Urinary bladder (tissue), 4 donors: ENCODE measurements around the gene GRIP1. TPM values are rescaled to one million over a fixed set of nuclear protein-coding genes. Genes with fewer than 3 reads are reported as not detected.
"Not testable (repeated sequence)": the region's sequence is repeated elsewhere in the genome, so short reads cannot be mapped to it uniquely, and the experiment has no call there.

Experiments used
- DNase-seq: peaks from one replicate; pipeline ENCODE4 v3.0.0-alpha.2; 2015; ENCODE audit errors: extremely low spot score
- H3K27ac ChIP-seq: one replicate; pipeline ENCODE4 v1.5.1; 2013; ENCODE audit warnings: low read depth, mild to moderate bottlenecking, moderate library complexity
- H3K36me3 ChIP-seq: one replicate; pipeline ENCODE4 v1.6.1; 2013; ENCODE audit warnings: mild to moderate bottlenecking, moderate library complexity; ENCODE audit not compliant: insufficient read depth
- H3K4me1 ChIP-seq: one replicate; pipeline ENCODE4 v1.6.1; 2013; ENCODE audit warnings: mild to moderate bottlenecking, moderate library complexity; ENCODE audit not compliant: insufficient read depth
- H3K4me3 ChIP-seq: one replicate; pipeline ENCODE4 v1.5.1; 2013; ENCODE audit warnings: low read depth, low read length
- WGBS: extraction: QIAGEN DNeasy Blood & Tissue Kit; methylation state at CpG from one replicate; pipeline ENCODE4 v1.1.7; 2013; 5-methylcytosine and 5-hydroxymethylcytosine counted together
- polyA plus RNA-seq: library from polyadenylated mRNA; stranded (reverse); fragments of 200-250 nt; gene quantifications from one replicate; pipeline ENCODE4 v1.2.3, GENCODE V29; 2013
- total RNA-seq: library from RNA; depleted of rRNA; stranded (reverse); fragments of >200 nt; gene quantifications from one replicate; pipeline ENCODE4 v1.2.3, GENCODE V29; 2014
- donor health status: healthy with polysubstance abuse.
- donor health status: healthy.

GRIP1 gene
- total and polyA plus RNA-seq, 2 donors = 2.1 to 9.8 TPM

DNA sequence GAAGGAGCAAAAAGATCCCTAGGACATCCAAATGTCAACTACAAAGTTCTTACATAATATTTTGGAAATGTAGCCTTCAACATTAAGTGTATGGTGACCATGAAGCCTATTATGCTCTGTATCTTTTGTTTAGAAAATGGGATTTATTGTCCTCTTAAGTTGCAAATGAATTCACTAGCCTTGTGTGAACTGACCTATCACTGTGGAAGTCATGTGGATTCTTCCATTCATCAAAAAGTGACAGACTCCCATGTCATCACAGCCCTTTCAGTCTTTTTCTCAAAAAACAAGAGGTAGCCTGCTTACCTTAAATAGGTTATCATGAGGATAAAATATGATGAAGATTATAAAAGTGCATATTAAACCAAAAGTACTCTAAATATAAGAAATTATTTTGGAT, 179.9 kb downstream of the GRIP1 start:
- H3K4me1 ChIP-seq = no peaks in the 10 kb centered on the region
- no peak for DNase-seq
- H3K4me3 ChIP-seq = no peak overlapping the region
- no peak overlapping the region for H3K27ac ChIP-seq
- no peaks in the 10 kb centered on the region for H3K36me3 ChIP-seq

DNA sequence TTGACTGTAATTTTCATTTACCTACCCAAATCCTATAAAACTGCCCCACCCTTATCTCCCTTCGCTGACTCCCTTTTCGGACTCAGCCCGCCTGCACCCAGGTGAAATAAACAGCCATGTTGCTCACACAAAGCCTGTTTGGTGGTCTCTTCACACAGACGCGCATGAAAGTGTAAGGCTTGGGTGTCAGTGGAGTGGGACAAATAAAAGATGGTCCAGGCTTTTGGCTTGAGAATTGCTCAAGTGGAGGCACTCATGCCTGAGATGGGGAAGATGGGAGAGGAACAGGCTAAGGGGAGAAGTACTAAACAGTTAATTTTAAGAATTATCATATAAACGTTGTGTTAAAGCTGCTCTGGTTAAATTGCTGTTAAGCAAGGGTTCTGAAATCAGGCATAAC, 180.8 kb downstream of the GRIP1 start:
- DNase-seq, H3K4me3 ChIP-seq, H3K27ac ChIP-seq, H3K36me3 ChIP-seq, H3K4me1 ChIP-seq: not testable (repeated sequence)
- 74% methylated on average over 6 of the region's 6 CpGs for WGBS

DNA sequence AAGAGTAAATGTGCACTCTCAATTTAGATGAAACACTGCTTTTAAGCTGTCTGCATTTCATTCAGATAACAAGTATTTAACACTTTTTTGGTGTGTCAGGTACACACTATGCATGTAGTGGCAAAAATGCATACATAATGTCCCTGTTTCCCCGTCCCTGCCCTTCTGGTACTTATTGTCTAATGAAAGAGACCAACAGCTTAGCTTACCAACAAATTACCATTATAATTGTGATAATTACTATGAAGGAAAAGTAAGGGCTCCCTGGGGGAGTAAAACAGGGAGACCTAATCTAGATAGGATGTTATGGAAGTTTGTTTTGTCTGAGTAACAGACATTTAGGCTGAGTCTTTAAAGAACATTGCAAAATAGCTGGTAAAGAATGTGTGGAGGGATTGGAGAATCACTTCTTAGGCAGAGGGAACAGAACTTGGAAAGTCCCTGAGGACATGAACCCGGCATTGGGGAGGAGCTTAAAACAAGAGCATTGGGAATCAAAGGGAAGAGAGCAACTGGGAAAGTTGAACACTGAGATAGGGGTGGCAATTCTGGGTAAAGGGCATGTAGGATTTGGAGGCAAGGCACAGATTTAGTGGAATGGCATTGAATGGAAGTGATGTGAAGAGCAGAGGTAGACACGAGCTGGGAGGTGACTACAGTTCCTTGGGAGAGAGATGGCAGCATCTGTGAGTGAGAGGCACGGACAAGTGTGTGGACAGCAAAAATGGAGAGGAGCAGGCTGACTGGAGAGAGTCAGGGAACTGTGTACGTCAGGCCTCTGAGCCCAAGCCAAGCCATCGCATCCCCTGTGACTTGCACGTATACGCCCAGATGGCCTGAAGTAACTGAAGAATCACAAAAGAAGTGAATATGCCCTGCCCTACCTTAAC, 181.6 kb downstream of the GRIP1 start:
- H3K36me3 ChIP-seq = no peaks in the 10 kb centered on the region
- no peak for DNase-seq
- no peak overlapping the region for H3K4me3 ChIP-seq
- H3K27ac ChIP-seq = no peak overlapping the region
- 88% methylated on average over 8 of the region's 8 CpGs for WGBS
- H3K4me1 ChIP-seq = no peaks in the 10 kb centered on the region

DNA sequence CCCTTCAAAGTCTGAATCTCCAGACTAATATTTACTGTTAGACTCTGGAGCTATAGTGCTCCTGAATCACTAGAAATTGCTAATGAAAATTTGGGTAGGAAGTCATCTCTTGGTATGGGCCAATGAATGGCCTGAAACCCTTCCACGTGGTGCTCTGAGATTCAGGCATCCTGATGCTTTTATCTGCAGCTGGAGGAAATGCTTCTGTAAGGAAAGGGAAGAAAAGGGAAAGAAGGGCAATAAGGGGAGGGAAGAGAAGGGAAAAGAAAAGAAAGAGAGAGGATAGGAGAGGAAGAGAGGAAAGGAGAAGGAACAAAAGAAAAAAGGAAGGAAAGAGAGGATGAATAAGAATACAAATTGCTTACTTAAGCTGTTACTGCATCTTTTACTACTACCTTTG, 182.3 kb downstream of the GRIP1 start:
- no peak overlapping the region for H3K27ac ChIP-seq
- H3K4me1 ChIP-seq = no peaks in the 10 kb centered on the region
- H3K36me3 ChIP-seq = no peaks in the 10 kb centered on the region
- no peak overlapping the region for H3K4me3 ChIP-seq
- DNase-seq = no peak
- WGBS = 21% methylated on average over 1 of the region's 1 CpG

DNA sequence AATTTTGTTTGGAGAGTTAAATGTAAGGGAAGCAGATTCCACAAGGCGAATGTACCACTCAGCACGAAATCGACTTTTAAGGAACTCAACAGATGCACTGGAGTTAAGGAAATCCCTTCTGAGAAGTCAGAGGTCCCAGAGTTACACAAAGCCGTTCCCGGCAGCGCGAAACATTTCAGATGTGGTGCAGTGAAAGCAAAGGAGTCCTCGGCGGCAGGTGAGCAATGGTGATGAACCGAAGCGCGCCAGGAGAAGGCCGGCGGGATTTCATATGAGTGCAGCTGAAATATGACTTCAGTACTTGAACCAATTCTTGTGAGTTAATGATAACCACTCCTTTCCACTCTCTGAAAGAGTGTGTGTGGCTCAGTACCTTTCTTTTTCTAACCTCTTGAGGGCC, 183.2 kb downstream of the GRIP1 start:
- Histone ChIP-seq H3K4me1 (no peaks in the 10 kb centered on the region), H3K36me3 (no peaks in the 10 kb centered on the region), H3K27ac (no peak overlapping the region), H3K4me3 (no peak overlapping the region)
- DNase-seq = no peak
- WGBS = 95% methylated on average over 14 of the region's 14 CpGs

DNA sequence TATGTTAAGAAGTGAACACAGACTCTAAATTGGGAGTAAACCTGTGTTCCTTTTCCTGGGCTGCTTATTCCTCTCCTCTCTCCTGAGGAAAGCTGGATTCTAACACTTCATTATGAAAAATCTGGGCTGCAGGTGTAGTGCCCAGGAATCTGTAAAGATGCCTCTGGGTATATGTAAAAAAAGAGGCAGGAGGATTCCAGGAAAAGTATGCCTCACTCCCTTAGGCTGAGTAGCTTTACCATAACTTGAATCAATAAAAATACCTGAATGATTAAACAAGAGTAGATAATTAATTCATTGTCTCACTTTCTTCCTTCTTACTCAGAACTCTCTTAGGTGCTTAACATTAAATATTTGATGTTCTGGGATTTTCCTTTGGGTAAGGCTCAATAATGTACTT, 185.1 kb downstream of the GRIP1 start:
- no peak overlapping the region for H3K27ac ChIP-seq
- H3K4me3 ChIP-seq = no peak overlapping the region
- no peaks in the 10 kb centered on the region for H3K4me1 ChIP-seq
- no peak for DNase-seq
- no peaks in the 10 kb centered on the region for H3K36me3 ChIP-seq

DNA sequence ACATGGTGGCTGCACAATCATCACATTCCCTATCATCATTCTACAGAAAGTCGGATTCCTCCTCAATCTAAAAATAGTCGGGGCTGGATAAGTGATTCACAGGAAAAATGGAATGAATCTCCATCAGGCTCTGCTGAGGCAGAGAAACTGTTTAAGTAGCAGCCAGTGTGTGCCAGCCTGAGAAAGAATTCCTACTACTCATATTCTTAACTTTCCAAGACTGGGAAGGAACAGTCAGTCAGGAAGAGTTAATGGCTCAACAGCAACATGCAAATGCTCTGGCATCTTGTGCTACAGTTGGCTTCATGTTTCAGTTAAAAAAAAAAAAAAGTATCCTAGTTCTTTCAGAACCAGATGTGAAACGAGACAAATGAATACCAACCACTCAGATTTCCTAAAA, 187.0 kb downstream of the GRIP1 start:
- 44% methylated on average over 3 of the region's 3 CpGs for WGBS
- H3K4me3 ChIP-seq = no peak overlapping the region
- H3K4me1 ChIP-seq = no peaks in the 10 kb centered on the region
- no peaks in the 10 kb centered on the region for H3K36me3 ChIP-seq
- no peak overlapping the region for H3K27ac ChIP-seq
- no peak for DNase-seq

DNA sequence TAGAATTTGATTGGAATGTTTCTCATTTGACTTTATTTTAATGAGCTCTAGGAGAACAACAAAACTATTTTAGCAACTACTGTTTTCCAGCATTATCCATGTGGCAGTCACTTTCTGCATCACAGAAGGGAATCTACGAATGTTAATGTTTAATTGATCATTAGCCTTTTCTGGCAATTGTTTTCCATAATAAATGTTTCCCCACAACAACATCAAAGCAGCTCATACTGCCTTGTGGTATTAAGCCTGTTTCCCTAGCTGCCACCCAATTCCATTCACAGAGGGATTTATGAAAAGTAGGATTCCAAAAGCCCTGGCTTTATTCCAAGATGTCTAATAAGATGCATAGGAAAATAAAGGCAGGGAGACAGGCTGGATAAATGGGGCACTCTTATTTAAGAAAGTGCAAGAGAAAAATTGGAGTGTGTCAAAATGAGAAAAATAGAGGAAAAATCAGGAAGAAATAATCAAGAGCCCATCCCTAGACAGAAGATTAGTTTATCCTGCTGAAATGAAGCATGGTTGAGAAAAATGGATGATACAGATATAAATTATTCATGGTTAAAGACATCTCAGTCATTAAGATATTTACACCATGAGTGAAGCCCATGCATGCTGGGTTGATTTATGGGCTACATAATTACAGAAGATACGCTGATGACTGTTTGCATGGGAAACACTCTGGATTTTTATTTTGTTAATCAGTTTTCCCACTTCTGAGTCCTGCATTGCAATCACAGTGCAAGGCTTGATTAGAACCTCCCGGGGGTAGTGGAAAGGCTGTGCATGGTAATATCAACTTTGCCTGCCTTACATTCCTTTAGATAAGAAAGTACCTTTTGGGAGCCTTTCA, 196.3 kb downstream of the GRIP1 start:
- 65% methylated on average over 3 of the region's 3 CpGs for WGBS
- no peak overlapping the region for H3K4me3 ChIP-seq
- H3K27ac ChIP-seq = no peak overlapping the region
- H3K36me3 ChIP-seq = no peaks in the 10 kb centered on the region
- H3K4me1 ChIP-seq = no peaks in the 10 kb centered on the region
- DNase-seq = no peak

DNA sequence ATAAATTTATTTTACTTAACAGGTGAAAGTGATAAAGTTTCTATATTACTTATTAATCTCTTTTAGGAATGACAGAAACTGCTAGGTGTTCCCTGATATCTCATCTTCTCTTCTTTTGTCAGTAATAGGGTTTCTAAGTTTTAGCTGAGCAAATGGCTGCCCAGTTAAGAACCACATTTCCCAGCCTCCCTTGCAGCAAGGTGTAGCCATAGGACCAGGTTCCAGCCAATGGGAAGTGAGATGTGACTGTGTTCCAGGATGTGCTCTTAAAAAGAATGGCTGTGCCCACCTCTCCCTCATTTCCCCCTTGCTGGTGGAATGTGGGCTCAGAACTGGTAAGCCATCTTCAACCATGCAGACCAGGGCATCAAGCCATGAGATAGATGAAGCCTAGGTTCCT, 210.9 kb downstream of the GRIP1 start:
- Histone ChIP-seq H3K27ac (no peak overlapping the region), H3K4me3 (no peak overlapping the region), H3K4me1 (no peaks in the 10 kb centered on the region), H3K36me3 (no peaks in the 10 kb centered on the region)
- no peak for DNase-seq

DNA sequence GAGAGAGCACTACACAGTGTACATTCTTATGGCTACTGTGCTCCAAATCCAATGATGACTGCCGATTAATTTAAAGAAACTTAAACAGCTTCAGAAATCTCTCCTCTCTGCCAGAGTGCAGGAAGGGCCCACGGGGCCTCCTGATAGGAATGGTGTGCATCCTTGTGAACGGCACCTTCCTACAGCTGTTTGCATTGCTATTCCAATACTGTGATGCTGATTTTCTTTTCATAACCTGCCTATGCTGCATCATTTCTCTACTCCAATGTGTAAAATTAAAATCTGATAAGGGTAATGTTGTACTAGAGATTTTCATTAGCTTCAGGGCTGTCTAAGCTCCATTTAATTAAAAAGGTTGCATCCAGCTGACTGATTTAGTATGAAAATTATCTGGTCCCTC, 217.5 kb downstream of the GRIP1 start:
- Histone ChIP-seq H3K4me1 (no peaks in the 10 kb centered on the region), H3K36me3 (no peaks in the 10 kb centered on the region), H3K4me3 (no peak overlapping the region), H3K27ac (no peak overlapping the region)
- DNase-seq = no peak
- WGBS = 77% methylated on average over 3 of the region's 3 CpGs

DNA sequence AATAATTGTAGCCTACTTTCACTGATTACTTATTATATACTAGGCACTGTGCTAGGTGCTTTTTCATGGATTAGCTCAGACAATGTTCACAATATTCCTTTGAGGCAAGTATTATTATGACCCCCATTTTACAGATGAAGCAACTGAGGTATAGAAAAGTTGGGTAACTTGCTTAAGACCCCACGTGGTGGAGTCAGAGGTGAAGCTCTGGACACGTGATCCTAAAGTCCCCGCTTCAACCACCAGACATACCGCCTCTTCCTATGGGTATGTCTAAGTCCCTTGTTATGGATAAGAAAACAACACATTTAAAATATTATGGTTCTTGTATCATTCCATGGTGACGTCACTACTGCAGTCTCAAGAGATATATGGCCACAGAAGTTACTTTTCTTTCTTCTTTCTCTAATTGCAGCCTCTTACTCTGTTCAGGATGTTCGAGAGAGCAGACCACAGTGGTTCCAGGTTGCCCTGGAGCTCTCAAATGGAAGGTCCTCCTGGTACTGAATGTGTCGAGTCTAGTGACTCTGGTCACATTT, 218.9 kb downstream of the GRIP1 start:
- Histone ChIP-seq H3K27ac (no peak overlapping the region), H3K4me1 (no peaks in the 10 kb centered on the region), H3K4me3 (no peak overlapping the region), H3K36me3 (no peaks in the 10 kb centered on the region)
- DNase-seq = no peak
- 77% methylated on average over 7 of the region's 7 CpGs for WGBS

DNA sequence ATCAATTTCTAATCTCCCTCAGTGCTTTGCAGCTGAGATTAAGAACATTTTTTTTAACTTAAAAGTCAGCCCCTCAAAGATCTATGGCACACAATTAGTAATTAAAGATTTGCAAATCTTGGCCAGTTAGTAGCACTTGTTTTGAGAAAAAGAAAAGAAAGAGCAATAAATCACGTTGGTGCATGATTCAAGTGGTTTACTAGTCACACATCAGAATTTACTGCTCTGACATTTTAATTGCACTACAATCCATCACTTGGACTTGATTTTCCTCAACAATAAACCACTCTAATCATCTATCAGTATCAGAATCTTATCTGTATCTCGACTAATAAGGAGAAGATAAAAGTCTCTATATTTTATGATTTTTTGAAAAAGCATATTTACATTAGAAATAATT, 222.3 kb downstream of the GRIP1 start:
- no peaks in the 10 kb centered on the region for H3K36me3 ChIP-seq
- no peaks in the 10 kb centered on the region for H3K4me1 ChIP-seq
- no peak overlapping the region for H3K4me3 ChIP-seq
- DNase-seq = no peak
- H3K27ac ChIP-seq = no peak overlapping the region
- 37% methylated on average over 2 of the region's 2 CpGs for WGBS

DNA sequence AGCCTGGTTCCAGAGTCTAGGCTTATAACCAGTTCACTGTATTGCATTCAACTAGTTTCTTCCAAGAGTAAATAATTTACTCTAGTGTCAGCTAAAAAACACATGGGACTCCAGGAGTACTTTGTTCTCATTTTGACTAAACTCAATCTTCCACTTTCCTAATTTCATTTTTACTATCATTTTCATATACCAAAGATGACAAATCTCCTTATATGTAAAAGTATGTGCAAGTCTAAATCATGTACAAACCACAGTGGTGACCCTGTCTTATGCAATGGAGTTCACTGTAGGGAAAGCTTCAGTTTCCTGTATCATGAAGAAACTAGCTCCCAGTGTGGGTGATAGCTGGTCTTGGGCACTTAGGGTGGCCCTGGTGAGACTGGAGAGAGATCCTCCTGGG, 225.0 kb downstream of the GRIP1 start:
- no peaks in the 10 kb centered on the region for H3K36me3 ChIP-seq
- H3K4me3 ChIP-seq = no peak overlapping the region
- DNase-seq = no peak
- no peak overlapping the region for H3K27ac ChIP-seq
- H3K4me1 ChIP-seq = no peaks in the 10 kb centered on the region

DNA sequence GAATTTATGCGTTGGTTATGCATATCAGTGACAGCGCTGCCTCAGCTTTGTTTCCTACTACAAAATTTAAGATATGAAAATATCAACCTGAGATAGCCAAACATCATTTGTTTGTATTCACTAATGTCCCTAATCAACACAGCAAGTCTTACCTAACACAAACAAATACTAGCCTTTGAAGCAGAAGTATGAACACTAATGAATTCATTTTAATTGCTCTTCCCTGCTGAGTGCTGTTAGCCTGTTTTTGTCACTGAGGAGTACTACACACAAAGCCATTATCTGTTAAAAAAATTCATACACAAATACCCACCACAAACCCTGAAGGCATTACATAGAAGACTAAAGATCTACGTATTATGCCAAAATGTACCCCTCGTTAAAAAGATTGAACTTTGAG, 225.8 kb downstream of the GRIP1 start:
- no peak for DNase-seq
- WGBS = 92% methylated on average over 4 of the region's 4 CpGs

More for the DNA sequence above, 225.8 kb downstream of the GRIP1 start:
- no peak overlapping the region for H3K4me3 ChIP-seq
- no peaks in the 10 kb centered on the region for H3K4me1 ChIP-seq
- no peak overlapping the region for H3K27ac ChIP-seq
- no peaks in the 10 kb centered on the region for H3K36me3 ChIP-seq
